GM19035 (cell line): ENCODE data around the gene CCNI.

Experiments used
- ATAC-seq: cut with Tn5 transposase; IDR thresholded peaks from one replicate; pipeline ENCODE4 v1.9.1; 2021; ENCODE audit not compliant: unreplicated experiment

Gene CCNI

GRCh38 chr4:77007358-77008230, 68.2 kb downstream of the CCNI start:
- no peak for ATAC-seq

GRCh38 chr4:77006753-77007353, 68.9 kb downstream of the CCNI start:
- no peak for ATAC-seq

- no peak for ATAC-seq
Observed at GRCh38 chr4:77003400-77003799, 72.4 kb downstream of the CCNI start.

- no peak for ATAC-seq
Observed at GRCh38 chr4:77002321-77003107, 73.3 kb downstream of the CCNI start.

GRCh38 chr4:77001907-77002306, 73.9 kb downstream of the CCNI start:
- no peak for ATAC-seq

GRCh38 chr4:76998251-76998901, 77.4 kb downstream of the CCNI start:
- no peak for ATAC-seq

- no peak for ATAC-seq
Observed at GRCh38 chr4:76997532-76997931, 78.3 kb downstream of the CCNI start.
